Measurements from ENCODE around the gene C2.

Gene C2

DNA sequence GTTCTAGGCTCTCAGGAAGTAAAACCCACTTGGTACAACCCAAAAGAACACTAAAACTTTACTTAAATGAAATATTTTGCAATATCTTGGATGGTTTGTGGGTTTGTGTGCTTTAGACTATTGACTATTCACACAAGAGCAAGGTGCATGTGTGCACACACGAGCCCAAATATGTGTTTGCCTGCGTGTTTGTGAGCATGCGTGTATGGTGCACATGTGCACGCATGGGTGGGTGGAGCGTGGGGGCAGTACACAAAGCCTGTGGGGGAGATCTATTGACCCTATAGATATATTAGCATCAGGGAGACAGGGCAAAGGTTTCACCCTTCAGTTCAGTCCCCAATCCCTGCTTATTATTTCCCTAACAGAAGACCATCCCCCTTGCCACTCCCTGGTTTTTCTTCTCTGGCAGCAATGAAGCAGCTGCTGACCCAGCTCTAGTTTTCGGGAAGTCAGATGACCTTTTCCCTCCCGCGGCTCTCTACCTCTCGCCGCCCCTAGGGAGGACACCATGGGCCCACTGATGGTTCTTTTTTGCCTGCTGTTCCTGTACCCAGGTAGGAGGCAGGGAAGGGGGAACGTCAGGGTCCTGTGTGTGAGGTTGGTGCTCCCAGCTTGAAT lies at the start of gene C2:
Gene C2 (plus strand): TSS at position 476 of the 621 bp plus-strand sequence. CDS start 36 bp downstream, at position 512.
- DNase-seq (ENCODE audit: low read depth in 2 of 3, low spot score in 1 of 3) = no peak

DNA sequence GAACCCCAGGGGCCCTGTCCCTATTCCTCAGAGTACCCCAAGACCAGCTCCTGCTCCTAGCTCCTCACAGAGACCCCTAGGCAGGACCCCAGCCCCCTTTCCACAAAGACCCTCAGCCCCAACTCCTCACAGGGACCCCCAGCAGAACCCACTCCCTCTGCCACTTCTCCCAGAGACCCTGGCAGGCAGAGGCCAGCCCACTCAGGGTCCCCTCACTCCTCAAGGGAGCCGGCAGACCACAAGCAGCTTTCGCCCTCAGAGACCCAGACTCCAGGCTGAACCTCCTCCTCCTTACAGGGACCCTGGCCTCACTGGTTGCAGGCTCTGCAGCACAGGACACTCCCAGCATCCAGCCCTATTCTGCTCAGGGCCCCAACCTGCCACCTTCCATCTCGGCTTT lies 49.3 kb upstream of the C2 start:
- DNase-seq (ENCODE audit: low read depth in 2 of 3, low spot score in 1 of 3) = no peak

DNA sequence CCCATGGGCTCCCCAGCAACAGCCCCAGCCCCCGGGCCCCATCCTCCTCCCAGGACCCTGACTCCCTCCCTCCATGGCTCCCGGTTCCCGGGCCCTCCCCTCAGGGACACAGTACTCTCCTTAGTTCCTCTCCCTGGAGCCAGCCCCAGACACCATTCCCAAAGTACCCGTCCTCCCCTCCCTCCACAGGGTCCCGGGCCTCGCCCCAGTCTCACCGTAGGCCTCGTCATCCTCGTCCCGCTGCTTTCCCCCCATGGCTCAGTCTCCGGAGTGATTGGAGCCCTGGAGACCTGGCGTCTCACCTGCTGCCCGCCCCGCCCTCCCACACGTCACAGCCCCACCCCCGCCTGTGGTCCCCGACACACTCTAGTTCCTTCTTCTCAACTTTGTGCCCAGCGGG lies 48.8 kb upstream of the C2 start, which contains the start of gene SLC44A4:
Gene SLC44A4 (minus strand): TSS at position 272 of the 400 bp plus-strand sequence. CDS start 17 bp downstream, at position 255.
- no peak for DNase-seq (ENCODE audit: low read depth in 2 of 3, low spot score in 1 of 3)

DNA sequence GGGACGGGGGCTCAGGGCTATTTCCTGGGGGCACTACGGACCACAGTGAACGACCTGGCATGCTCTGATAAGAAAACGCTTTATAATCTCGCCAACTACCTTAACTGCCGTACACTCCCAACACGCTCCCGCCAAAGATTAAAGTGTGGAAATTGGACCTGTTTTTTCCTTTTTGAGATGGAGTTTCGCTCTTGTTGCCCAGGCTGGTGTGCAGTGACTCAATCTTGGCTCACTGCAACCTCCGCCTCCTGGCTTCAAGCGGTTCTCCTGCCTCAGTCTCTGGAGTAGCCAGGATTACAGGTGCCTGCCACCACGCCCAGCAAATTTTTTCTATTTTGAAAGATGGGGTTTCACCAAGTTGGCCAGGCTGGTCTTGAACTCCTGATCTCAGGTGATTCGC lies 48.4 kb upstream of the C2 start:
- DNase-seq (ENCODE audit: low read depth in 2 of 3, low spot score in 1 of 3) = no peak

DNA sequence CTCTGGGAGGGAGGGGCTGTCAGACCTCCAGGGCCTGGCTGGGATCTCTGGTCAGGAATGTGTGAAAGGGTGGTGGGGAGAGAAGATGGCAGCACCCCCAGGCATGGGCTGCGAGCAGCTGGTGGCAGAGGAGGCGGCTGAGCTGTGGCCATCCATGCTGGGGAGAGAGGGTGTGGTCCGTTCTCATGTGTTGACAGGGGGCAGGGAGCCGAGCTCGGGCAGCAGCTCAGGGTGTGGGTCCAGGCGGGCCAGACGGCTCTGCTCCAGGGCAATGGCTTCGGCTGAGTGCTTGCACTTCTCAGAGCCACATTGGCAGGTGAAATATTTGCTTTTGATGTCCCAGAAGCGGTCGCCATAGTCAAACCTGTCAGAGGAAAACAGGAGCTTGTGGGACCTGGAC lies 47.6 kb upstream of the C2 start:
- no peak for DNase-seq (ENCODE audit: low read depth in 2 of 3, low spot score in 1 of 3)

DNA sequence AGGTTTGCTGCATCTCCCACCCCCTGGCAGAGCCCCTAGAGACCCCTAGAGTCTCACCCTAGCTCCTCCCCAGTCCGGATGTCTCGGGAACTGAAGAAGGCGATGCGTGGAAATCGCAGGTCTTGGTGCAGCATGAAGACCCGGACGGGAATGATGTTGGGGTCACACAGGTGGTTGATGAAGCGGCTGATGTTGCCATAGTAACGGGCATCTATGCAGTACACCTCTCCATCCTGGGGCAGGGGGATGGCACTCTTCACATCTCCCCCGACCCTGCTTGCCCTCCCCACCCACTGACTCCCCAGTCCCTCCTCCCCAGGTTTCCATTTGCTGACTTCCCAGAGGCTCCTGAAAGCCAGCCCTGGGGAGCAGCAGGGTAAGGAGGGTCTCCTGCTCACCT lies 46.9 kb upstream of the C2 start:
- DNase-seq (ENCODE audit: low read depth in 2 of 3, low spot score in 1 of 3) = no peak

DNA sequence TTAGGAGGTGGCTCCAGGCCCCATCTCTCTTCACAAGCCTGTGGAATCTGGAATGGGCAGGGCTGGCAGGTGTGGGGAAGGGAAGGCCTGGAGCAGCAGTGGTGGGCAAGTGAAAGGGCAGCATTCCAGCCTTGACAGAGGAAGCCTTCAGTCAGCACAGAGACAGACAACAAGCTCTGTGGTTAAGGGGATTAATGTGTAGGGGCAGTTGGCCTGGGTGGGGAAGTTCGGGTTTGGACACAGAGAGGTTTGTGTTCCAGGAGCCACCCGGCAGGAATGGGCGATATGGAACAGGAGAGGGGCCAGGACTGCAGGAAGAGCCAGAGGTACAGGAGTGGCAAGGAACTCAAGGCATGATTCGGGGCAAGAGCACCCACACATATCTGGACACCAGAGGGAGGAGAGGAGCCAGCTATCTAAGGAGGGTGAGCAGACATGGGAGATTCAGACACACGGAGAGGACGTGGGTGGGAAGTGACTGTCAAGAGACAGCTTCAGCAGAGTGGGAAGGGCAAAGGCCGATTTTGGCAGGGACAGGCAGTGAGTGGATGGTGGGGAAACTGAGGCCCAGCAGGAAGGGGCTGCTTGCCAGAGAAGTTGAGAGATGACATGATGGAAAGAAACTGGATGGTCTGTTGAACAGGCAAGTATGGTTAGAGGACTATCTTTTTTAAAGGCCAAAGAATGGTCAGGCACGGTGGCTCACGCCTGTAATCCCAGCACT lies 46.2 kb upstream of the C2 start:
- no peak for DNase-seq (ENCODE audit: low read depth in 2 of 3, low spot score in 1 of 3)

DNA sequence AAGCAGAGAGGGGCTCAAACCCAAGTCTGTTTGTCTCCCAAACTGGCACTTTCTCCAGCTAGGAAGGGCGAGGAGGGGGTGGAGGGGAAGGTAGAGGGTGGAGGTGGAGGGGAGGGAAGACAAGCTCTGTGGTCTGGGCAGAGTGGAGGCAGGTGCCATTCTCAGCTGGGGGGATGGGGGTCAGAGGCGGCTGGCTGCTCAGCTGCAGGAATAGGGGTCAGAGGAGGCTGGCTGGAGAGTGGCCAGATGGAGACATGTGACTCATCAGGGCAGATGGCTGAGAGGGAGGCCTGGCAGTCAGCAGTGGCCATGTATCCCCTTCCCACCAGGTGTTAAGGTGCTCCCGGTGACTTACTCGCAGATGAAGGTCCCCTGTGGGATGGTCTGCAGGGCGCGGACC lies 45.2 kb upstream of the C2 start:
- DNase-seq (ENCODE audit: low read depth in 2 of 3, low spot score in 1 of 3) = no peak

DNA sequence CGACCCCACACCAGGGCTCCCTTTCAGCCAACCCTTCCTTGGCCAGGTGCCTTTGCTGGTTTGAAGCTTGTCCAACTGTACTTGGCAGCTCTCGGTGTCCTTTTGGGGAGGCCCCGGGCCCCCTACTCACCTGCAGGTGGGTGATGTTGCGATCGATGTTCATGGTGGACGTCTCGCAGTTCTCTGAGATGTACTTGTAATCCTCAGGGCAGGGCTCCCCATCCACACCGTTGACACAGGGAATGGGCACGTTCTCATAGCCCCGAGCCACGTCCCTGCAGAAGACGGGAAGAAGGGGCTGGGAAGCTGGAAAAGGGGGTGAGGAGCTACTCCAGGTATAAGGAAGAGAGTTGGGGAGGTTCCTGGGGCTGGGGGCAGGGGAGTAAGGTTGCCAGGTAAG lies 43.8 kb upstream of the C2 start:
- DNase-seq (ENCODE audit: low read depth in 2 of 3, low spot score in 1 of 3) = no peak

DNA sequence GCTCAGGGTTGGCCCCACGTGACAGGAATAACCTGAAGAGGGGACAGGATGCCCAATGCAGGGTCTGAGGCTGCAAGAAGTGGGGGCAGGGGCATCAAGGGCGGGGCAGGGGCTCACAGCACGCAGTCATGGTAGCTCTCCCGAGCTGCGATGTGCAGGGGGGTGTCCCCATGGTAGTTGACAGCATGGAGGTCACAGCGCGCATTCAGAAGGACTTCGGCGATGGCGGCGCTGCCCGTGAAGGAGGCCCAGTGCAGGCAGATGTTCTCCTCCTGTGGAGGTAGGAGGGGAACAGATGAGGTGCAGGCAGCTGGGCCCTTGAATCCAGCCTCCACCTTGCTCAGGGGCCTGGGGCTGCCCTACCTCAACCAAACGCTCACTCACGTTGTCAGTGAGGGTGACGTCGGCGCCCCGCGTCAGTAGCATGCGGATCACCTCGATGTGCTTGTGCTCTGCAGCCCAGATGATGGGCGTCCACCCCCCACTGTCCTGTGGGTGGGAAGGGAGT lies 42.9 kb upstream of the C2 start:
- DNase-seq (ENCODE audit: low read depth in 2 of 3, low spot score in 1 of 3) = no peak

DNA sequence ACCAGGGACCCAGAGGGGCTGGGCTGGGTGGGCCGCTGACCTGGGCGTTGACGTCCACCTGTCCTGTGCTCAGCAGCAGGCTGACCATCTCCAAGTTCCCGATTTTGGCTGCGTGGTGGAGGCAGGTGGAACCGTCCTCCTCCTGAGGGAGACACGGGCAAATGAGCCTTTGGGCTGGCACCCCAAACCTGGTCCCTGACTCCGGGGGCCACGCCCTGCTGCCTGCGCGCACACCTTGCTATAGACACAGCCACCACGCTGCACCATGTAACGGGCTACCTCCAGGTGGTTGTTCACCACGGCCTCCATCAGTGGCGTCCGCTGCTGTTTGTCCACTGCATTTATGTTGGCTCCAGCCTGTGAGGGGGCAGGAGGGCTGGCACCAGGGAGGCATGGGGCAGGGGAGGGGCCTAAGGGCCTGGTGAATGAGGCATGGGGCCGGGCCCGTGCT lies 41.0 kb upstream of the C2 start:
- DNase-seq (ENCODE audit: low read depth in 2 of 3, low spot score in 1 of 3) = no peak

DNA sequence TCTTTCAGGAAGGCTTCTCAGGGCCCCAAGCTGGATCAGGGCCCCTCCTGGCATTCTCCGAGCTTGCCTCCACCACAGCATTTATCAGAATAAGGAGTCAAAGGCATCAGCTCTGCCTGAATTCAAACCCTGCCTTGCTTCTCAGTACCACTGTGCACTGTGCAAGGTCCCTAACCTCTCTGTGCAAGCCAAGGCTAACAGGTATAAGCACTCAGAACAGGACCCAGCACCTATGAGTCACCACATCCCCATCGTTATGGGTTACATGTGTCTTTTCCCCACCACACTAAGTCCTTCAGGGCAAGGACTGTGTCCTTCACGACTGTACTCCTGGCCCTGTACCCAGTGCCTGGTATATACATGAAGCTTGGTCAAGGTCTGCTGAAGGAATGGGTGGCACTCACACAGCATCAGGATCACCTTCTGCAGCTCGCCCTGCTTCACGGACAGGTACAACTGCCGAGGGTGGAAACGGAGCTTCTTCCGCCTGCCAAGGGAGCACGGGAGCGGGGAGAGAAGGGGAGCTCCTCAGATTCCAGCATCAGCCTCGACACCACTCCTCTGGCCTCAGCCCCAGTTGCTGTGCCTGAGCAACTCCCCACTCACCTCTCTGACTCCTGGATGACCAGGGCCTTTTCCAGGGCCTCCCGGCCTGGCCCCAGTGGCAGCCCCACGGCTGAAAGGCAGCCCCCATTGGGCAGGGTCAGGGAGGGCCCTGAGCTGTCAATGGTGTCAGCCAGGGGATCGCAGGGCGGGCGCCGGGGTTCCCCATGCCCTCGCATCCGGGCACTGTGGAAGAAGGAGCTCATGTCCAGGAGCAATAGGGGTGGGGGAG lies 40.1 kb upstream of the C2 start:
- DNase-seq (ENCODE audit: low read depth in 2 of 3, low spot score in 1 of 3) = no peak

DNA sequence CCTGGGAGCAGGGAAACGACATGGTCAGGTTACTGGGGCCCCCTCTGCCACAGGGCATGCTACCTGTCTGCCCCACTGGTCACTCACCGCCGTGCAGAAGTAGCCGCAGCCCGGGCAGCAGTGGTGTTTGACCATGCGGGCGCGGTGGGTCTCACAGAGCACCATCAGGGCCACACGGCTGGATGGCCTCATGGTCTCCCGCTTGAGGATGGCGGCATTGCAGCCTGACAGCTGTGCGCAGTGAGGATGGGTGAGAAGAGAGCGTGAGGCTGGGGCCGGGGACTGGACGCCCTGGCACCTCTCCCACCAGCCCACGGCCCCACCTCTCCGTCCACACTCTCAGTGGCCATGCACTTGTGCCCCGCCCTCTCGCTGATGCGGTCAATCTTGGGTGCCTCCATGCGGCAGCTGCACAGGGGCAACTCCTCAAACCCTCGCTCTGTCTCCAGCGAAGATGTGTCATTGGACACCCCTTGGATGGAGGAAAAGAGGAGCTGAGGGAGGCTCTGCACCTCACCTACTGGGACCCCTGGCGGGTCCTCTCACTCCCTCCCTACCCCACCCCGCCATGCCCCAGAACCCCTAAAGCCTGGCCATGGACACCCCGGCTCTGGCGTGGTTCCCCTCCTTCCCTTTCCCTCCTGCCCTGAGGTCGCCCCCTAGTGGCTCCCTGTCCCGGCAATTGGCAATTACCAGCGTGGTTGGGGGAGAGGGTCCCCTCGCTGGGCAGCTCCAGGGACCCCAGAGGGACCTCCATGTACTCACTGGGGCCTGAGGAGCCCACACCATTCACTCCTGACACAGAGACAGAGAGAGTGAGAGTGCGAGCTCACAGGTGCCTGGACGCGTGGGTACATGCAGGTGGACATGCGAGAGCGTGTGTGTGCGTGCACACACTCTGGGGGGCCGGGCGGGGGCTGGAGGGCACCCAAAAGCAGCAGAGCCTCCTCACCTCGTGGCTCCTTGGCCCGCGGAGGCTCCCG lies 39.0 kb upstream of the C2 start:
- peak in 2 of 3 donors; percentile 43 to 44 for DNase-seq (ENCODE audit: low read depth in 2 of 3, low spot score in 1 of 3)

DNA sequence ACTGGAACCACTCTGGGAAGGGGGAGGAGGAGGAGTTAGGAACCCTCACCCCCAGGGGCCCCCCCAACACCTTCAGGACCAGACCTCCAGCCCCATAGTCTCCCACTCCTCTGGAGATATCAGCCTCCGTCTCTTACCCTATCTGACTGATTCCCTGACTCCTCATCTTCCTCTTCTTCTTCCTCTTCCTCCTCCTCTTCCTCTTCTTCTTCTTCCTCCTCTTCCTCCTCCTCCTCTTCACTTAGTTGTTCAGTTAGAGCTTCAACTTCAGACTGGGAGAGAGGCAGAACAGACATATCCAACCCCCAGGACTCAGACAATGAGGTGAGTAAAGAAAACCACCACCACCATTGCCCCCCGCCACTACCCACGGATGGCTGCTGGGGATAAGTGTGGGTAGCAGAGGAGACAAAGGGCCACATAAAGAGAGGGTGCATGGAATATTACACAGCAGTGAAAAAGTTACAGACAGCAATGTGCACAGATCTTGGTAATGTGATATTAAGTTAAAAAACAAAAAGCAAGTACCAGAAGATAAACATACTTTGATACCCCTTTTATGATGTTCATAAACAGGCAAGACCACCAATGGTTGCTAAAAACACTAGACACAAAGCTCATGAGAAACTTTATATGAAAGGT lies 38.1 kb upstream of the C2 start:
- no peak for DNase-seq (ENCODE audit: low read depth in 2 of 3, low spot score in 1 of 3)

DNA sequence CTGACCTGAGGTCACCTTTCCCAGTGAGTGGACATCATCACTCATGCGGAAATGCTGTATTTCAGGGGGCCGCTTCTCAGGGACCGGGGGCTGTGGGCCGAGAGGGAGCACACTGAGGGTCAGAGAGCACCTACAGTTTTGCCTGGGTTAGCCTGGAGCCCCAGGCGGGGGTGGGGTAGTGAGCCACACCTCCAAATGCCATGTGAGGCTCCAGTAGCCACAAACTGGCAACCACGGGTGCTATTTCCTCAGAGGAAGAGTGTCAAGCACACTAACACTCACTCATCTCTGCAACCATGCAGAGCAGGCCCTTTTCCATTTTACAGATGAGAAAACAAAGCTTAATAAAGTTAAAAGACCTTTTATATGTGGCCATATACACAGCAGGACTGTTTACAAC lies 34.7 kb upstream of the C2 start:
- no peak for DNase-seq (ENCODE audit: low read depth in 2 of 3, low spot score in 1 of 3)

DNA sequence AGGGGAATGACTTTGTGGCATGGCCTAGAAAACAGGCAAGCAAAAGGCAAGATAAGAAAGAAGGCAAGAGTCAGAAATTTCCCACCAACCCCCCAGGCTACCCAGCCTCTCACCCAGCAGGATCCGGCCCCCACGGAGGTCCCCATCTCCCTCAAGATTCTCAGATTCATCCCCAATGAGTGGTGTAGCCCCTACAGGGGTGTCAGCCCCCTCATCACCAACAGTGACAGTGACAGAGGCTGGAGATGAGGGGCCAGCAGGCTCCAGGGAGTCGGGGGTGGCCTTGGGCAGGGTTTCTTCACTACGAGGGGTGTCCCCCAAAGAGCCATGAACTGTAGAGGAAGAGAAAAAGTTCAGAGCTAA lies 31.0 kb upstream of the C2 start:
- no peak for DNase-seq (ENCODE audit: low read depth in 2 of 3, low spot score in 1 of 3)

DNA sequence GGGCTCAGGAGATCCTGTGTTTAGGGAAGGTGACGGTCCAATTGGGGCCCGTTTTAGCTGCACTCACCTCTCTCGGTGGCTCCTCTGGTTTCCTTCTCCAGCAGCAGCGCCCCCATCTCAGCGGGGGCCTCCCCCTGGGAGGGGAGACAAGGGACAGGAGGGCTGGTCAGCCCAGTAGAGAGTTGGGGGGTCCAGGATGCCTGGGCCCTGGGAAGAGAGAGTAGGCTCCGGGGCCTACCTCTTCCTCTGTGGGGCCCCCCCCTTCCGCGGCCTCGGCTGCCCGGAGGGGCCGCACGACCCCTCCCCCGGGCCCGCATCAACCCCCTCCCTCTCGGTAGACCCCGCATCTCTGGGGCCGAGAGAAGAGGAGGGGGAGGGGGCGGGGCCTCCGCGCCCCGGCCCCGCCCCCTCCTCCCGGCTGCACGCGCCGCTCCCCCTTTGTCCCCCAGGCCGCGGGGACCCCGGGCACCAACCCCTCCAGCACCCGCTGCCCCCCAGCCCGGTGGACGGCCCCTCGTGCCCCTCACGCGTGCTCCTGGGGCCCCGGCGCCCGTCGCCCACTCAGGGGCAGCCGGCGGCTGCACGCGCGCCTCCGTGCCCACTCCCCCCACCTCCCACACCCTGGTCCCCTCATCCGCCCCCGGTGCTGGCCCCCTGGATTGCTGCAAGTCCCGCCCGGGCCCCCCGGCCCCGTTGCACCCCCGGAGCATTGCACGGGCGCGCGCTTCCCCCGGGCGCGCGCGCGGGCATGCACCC lies 30.5 kb upstream of the C2 start:
- DNase-seq (ENCODE audit: low read depth in 2 of 3, low spot score in 1 of 3) = peak in 1 of 3 donors; percentile 14

DNA sequence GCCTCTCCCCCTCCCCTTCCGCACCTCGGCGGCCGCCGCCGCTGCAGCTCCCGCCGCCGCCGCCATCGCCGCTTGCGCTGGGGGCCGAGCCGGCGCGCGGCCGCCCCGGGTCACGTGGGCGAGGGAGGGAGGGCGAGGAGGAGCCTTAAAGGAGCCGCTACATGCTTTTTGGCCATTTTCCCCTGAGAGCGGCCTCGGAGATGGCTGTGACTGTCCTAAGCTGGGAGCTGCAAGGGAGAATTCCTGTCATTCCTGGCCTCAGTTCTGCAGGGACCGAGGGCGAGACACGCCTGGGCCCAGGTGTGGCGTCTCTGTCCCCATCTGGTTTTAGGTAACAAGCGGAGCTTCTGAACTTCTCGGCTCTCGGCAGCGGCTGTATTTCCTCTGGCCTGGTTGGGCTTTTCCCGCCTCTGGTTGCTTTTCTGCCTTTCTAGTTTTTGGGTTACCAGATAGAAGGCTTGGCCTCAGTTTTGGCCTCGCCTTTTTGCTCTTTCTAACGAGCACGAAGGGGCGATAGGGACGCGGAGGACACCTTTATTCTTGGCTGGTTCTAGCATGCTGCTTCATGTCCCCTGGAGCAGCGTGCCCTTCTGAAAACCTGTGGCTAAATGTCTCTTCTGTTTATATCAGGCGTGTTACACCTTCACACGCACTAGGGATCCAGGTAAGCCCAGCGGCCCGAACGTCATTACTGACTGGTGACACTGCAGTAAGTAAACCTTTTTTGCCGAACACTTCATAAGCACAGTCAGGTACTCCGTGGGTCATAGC lies 29.7 kb upstream of the C2 start, which contains the start of gene EHMT2:
Gene EHMT2 (minus strand): TSS at position 87 of the 771 bp plus-strand sequence. CDS start 21 bp downstream, at position 66.
- DNase-seq (ENCODE audit: low read depth in 2 of 3, low spot score in 1 of 3) = peak; percentile 68 to 84 (median 72)

Measured in stimulated activated CD4-positive, alpha-beta T cell treated with anti-CD3 and anti-CD28 coated beads, Interleukin-12 subunit alpha, Interleukin-12 subunit beta, amount 100 ng/mL, for 48 hours (primary cell).